GM21381 (cell line): Measurements from ENCODE around the gene MVB12A.

ENCODE experiments used
- ATAC-seq: cut with Tn5 transposase; IDR thresholded peaks from one replicate; pipeline ENCODE4 v1.9.1; 2021; ENCODE audit warnings: mild to moderate bottlenecking, moderate library complexity; ENCODE audit not compliant: unreplicated experiment

MVB12A gene

DNA sequence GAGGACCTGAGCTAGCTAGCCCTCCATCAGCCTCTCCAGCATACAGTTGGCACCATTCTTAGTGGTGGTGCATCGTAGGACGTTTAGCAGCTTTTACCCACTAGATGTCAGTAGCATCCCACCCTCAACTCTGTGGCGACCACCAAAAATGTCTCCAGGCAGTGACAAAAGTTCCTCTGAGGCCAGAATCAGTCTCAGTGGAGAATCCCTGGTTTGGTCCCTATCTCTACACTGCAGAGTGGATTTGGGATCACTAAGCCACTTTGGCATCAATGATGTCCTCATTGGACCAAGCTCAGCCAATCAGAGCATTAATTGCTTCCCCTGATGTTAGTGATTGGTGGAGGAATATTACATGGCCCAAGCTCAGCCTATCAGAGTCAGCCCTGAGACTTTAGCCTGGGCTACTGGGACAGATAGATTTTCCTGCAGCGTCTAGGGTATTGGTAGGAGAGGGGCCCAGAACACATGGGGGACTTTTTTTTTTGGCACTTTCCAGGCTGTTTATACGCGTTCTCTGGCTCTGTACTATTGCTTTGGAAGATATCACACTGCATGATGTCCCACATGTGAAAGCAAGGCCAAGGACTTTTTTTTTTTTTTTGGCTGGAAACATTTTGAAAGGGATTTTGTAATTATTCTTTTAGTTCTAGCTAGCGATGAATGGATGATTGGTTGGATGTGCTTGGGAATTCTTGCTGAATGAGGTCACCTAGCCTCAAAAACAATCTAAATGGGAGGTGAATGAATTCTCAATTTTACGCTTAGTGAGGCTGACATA, 21.6 kb downstream of the MVB12A start:
- no peak for ATAC-seq

DNA sequence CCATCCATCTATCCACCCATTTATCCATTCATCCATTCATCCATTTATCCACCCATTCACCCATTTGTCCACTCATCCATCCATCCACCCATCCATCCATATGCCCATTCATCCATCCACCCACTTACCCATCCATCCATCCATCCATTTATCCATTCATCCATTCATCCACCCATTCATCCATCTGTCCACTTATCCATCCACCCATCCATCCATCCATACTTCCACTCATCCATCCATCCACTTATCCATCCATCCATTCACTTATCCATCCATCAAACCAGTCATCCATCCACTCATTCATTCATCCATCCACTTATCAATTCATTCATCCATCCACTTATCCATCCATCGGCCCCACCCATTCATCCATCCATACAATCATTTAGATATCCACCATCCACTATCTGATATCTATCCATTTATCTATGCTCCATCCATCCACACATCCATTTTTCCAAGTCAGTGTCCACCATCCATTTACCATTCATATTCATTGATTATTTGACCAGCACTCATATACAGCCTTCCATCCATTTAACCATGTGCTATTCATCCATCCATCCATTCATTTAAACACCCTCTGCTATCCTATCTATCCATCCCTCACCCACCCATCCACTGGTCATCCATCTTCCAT, 25.8 kb downstream of the MVB12A start:
- no peak for ATAC-seq

DNA sequence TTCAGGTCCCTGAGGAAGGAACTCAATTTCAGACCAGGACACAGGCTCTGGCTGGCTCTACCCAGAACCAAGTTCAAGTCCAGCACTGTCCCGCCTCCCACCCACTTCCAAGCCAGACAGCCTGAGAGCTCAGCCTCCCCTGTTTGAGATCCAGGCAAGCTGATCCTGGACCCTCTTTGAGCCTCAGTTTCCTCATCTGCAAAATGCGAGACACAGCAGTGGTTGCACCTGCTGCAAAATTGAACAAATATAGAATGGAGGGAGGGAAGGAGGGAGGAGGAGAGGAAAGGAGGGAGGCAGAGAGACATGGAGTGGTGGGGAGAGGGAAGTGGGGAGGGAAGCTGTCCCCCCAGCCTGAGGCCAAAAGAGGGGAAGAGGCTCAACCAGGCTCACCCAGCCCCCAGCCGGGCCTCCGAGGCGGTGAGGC, 27.9 kb downstream of the MVB12A start:
- ATAC-seq = no peak

DNA sequence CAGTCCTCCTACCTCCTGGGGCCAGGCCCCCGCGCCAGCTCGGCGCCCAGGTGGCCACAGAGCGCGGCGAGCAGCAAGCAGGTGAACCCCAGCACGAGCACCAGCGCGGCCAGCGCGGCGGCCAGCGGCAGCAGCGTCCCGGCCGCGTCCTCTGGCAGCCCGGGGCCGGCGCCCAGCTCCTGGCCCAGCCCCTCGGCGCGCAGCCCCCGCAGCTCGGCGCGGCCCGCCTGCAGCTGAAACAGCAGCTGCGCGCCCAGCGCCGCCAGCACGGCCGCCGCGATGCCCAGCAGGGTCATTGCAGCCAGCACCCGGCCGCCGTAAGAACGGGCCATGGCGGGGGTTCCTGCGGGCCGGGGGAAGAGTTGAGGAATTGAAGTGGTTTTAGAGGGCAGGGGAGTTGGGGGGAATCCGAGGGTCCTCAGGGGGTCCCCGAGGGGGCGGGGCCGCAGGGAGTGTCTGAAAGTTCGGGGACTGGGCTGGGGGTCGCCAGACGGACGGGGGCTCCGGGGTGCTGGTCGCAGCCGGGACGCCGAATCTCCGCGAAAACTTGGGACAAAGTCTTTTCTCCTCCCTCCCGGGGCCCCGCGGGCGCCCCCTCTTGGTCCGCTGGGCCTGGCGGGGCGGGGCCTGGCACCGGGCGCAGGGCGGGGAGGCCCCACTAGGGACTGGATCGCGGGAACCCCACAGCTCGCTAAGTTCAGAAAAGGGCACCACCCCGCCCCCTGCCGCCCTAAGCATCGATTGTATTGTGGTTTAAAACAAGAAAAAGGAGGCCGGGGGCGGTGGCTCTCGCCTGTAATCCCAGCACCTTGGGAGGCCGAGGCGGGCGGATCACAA, 28.5 kb downstream of the MVB12A start, which contains the start of gene TMEM221:
TSS of gene TMEM221 (minus strand) at position 538 of the 837 bp plus-strand sequence. CDS start at position 332, 206 bp downstream.
- ATAC-seq = no peak

DNA sequence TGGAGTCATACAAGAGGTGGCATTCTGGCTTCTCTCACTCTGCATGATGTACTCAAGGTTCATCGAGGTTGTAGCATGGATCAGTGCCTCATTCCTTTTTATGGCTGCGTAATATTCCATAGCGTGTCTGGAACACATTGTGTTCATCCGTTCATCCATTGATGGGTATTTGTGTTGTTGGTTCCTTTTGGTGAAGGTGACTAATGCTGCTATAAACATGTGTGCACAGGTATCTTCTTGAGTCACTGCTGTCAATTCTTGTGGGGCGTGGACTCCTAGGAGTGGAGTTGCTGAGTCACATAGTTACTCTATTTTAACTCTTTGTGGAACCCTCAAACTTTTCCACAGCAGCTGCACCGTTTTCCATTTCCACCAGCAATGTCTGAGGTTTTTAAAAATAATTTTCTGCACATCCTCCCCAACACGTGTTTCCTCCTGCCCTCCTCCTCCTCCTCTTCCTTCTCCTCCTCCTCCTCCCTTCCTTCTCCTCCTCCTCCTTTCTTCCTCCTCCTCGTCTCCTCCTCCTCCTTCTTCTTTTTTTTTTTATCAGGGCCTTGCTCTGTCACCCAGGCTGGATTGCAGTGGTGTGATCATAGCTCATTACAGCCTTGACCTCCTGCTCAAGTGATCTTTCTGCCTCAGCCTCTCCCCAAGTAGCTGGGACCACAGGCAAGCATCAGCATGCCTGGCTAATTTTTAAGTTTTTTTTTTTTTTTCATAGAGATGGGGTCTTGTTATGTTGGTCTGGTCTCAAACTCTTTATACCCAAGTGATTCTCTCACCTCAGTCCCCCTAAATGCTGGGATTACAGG, 30.6 kb downstream of the MVB12A start:
- no peak for ATAC-seq

- ATAC-seq = no peak
These were observed 32.0 kb downstream of the MVB12A start for GRCh38 chr19:17451820-17452219.

DNA sequence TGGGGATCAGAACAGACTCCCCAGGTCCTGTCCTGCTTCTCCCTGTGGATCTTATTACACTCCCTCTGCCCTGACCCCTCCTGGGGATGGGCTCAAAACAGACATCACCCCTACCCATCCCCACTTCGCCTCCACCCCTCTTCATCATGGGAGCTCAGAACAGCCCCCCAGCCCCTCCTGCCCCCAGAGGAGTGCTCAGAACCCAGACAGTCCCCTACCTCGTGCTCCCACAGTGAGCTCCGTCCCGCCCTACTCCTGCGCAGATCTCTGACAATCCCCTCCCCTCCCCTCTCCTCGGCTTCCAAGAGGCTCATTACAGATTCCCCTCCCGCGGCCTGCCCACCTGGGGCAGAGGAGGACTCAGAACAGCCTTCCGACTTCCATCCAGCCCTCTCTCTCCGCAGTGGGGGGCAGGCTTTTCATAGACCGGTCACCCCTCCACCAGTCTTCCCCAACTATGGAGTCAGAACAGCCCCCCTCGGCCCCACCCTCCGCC, 34.8 kb downstream of the MVB12A start:
- no peak for ATAC-seq

GRCh38 chr19:17455308-17456123, 35.7 kb downstream of the MVB12A start:
- ATAC-seq = no peak

DNA sequence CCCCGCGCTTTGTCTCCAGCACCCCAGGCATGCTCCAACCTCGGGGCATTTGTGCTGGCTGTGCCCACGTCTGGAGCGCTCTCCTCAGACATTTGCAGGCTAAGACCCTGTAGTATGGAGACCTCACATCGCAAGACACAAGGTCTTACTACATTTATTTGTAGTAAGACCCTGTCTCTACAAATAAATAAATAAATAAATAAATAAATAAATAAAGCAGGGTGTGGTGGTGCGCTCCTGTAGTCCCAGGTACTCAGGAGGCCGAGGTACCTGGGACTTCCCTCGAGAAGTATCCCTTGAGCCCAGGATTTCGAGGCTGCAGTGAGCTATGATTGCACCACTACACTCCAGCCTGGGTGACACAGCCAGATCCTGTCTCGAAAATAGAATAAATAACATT, 36.3 kb downstream of the MVB12A start:
- ATAC-seq = no peak

DNA sequence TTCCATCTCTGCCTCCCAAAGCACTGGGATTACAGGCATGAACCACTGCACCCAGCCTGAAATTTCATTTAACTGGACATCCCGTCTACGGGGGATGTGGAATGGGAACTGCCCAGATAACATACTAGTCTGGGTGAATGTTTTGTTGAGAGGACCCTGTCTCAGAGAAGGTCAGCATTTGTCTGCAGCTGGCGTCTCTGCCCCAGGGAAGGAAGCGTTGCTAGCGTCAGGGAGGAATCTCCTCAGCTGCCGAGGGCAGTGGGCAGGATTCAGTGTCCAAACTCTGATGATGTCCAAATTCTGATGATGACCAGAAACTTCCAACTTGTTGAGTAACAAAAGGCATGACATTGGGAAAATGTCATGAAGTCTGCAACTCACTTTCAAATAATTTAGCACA, 37.8 kb downstream of the MVB12A start:
- no peak for ATAC-seq

- no peak for ATAC-seq
These were observed 39.1 kb downstream of the MVB12A start for GRCh38 chr19:17458970-17459369.

- ATAC-seq = no peak
These were observed 40.8 kb downstream of the MVB12A start, which contains the start of gene NXNL1 for GRCh38 chr19:17460372-17461230. TSS of gene NXNL1 (minus strand) at chr19:17460926. CDS start at chr19:17460869, 57 bp downstream.

DNA sequence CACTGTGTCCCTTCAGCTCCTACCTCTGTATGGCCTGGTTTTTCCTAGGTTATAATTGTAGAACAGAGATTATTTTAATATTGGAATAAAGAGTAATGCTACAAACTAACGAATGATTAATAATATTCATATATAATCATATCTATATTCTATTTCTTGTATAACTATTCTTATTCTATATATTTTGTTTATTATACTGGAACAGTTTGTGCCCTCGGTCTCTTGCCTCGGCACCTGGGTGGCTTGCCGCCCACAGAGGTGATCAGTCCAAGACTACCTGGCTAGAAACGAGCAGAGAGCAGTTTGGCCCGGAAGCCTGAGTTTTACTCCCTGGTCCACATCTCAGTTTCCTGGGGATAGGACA, 46.6 kb downstream of the MVB12A start:
- no peak for ATAC-seq

DNA sequence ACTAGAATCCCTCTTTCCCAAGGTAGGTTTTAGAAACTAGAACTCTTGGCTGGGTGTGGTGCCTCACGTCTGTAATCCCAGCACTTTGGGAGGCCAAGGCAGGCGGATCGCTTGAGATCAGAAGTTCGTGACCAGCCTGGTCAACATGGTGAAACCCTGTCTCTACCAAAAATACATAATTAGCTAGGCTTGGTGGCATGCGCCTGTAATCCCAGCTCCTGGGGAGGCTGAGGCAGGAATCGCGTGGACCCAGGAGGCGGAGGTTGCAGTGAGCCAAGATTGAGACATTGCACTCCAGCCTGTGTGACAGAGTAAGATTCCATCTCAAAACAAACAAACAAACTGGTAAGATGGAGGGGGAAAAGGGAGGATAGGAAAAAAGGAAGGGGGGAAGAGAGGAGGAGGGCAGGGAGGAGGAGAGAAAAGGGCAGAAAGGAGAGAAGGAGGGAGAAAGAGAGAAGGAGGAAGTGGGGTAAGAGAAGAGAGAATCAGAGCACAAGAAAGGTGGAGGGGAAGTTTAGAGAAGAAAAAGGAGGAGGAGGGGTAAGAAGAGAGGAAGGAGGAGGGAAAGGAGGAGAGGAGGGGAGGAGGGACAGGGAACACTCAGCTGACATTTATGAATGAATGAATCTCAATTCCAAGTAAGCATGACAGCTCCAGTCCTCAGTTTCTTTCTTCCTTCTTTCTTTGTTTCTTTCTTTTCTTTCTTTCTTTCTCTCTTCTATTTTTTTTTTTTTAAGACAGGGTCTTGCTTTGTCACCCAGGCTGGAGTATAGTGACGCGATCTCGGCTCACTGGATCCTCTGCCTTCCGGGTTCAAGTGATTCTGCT, 47.8 kb downstream of the MVB12A start:
- no peak for ATAC-seq

- ATAC-seq = no peak
These were observed 48.6 kb downstream of the MVB12A start for GRCh38 chr19:17468302-17469091.

DNA sequence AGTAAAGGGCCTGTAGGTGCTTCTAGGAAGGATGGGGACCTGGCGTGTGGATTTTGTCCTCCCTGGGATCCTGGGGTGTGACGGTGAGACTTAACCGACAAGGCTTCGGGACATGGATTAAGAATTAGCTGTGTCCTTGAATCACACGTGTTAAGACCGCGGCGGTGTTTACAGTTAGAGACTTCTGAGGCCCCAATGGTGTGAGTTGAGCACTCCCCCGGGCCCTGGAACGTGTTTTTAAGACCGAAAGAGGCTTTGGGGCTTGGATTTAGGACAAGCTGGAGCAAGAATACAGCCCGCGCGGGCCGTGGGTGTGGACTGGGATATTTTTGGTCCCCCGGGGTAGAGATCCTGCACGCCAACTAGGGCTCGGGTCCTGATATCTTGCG, 49.2 kb downstream of the MVB12A start:
- no peak for ATAC-seq

- ATAC-seq = peak; percentile 49
These were observed 49.7 kb downstream of the MVB12A start for GRCh38 chr19:17469481-17470067.
